Measurements from ENCODE around the gene ZNF514.
"Not testable (repeated sequence)": the region's sequence is repeated elsewhere in the genome, so short reads cannot be mapped to it uniquely, and the experiment has no call there.

ZNF514 gene

GRCh38 chr2:95106081-95106480 lies 53.6 kb downstream of the ZNF514 start:
- TF ChIP-seq ZNF274 (IDR thresholded peaks at IDR 0.05; ENCODE audit: low read depth, low read length), result no peak
- no peak overlapping the region for H3K4me3 ChIP-seq (ENCODE audit: low read length)

DNA sequence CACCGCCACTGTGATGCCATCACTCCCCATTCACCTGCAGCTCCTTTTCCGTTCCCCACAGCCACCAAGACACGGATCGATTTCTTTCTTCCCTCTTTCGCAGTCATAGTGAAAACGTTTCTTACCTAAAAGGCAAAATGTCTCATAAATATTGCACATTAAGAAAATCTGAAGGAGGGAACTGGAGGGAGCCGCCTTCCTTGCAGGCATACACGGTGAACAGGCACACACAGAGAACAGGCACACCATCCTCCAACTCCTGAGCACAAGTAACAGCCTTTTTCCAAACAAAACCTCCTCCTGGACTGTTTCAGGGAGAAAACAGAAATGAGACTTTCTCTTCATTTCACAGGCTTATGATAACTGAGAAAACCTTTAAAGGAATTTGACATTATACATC lies 55.0 kb downstream of the ZNF514 start:
- TF ChIP-seq ZNF274 (IDR thresholded peaks at IDR 0.05; ENCODE audit: low read depth, low read length), result no peak
- no peak overlapping the region for H3K4me3 ChIP-seq (ENCODE audit: low read length)

GRCh38 chr2:95099910-95100309 lies 59.7 kb downstream of the ZNF514 start:
- TF ChIP-seq ZNF274 (IDR thresholded peaks at IDR 0.05; ENCODE audit: low read depth, low read length), result no peak
- H3K4me3 ChIP-seq (ENCODE audit: low read length), result no peak overlapping the region

DNA sequence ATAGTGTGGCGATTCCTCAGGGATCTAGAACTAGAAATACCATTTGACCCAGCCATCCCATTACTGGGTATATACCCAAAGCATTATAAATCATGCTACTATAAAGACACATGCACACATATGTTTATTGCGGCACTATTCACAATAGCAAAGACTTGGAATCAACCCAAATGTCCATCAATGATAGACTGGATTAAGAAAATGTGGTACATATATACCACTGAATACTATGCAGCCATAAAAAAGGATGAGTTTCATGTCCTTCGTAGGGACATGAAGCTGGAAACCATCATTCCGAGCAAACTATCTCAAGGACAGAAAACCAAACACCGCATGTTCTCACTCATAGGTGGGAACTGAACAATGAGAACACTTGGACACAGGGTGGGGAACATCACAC lies 61.4 kb downstream of the ZNF514 start:
- not testable (repeated sequence) for H3K4me3 ChIP-seq (ENCODE audit: low read length)

All from GM08714 (cell line).